NCI-H82 treated with DMSO at 0.1 percent for 48 hours (cell line): ENCODE data around the gene NCOA7.
"Not testable (repeated sequence)": the region's sequence is repeated elsewhere in the genome, so short reads cannot be mapped to it uniquely, and the experiment has no call there.

Experiments used
- DNase-seq: peaks from one replicate; lab custom pipeline; 2025; ENCODE audit not compliant: unreplicated experiment; lab: John Stamatoyannopoulos, UW

NCOA7 gene

DNA sequence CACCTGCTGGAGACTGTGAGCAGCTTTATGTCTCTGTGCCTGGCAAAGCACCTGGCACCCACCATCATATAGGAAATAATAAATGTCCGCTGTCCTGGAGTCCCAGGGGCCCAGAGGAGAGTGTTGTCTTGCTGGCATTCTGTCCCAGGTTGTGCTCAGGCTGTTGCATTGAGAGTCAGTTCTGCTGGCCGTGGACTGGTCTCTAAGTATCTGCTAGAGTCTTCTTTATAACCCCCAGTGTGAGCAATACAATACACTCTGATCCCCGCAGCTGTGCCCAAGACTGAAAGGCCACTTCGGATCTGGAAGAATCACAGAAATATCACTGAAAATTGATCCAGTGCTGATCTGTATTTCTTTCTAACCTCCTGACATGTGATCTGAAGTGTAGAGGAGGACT lies 127.5 kb downstream of the NCOA7 start:
- no peak for DNase-seq

DNA sequence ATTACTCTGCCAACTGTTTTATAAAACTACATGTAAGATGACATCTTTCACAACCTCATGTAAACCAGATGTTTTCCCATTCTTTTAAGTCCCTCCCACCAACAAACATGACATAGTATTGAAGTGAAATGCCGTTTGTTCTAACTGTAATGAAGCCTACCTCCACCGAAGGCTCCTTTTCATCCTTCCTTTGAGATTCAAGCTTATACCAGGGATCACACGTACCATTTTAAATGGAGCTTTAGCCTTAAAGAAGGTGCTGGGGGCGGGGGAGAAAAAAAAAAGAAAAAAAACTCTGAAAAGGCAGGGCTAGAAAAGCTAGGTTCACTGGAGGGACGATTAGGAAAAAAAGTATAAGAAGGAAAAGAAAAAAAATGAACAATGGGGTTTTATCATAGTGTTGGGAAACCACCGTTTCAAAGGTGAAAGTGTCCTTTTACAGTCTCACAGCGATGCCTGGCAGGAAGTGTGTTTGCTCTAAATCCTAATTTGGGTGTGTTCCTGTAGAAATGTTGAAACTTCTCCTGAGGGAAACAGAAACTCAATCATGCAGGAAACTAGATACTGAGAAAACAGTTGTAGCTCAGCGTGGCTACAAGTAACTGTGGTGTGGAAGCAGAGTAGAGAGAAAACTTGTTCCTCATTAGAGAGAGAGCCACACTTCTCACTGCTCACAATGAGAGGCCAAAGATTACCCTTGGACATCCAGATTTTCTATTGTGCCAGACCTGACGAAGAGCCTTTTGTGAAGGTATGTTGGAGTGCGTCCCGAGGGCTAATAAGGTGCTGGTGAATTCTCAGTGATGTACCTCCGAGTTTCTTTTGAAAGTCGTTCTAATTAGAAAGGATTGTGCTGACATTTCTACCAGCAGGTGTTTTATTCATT lies 128.2 kb downstream of the NCOA7 start:
- no peak for DNase-seq

DNA sequence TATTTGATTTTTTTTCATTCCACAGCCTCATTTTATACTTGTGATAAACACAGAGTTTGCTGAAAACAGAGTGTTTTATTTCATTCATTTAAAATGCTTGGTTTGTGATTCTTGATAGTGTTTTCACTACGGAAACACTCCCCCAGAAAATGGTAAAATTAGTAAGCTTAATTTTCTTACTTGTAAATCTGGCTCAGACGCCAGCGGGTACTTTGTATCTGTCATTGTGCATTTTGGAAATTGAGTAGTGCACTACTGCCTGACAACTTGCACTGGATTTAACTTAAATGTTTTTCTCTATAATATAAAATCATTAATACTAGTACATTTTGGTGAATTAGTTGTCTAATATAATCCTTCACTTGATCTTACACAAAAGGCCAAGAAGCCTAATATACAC lies 128.9 kb downstream of the NCOA7 start:
- DNase-seq: no peak

DNA sequence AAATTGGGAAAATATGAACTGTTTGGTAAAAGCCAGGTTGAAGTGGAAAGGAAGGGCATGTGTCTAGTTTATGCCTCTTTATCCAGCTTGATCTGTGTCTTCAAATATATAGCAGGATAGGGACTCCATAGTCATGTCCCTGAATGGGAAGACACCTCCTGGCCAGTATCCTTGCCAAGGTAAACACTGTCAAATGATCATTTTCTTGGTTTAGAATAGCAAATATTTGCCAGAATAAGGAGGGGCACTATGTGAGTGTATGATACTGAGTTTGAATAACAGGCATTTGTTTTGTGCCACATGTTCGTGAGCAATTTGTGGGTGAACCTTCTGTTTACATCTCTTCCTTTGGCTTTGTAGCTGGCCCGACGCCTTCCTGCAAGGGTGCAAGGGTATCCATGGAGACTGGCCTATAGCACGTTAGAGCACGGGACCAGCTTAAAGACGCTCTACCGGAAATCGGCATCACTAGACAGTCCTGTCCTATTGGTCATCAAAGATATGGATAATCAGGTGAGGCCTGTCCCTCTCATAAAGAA lies 131.6 kb downstream of the NCOA7 start:
- DNase-seq: no peak

DNA sequence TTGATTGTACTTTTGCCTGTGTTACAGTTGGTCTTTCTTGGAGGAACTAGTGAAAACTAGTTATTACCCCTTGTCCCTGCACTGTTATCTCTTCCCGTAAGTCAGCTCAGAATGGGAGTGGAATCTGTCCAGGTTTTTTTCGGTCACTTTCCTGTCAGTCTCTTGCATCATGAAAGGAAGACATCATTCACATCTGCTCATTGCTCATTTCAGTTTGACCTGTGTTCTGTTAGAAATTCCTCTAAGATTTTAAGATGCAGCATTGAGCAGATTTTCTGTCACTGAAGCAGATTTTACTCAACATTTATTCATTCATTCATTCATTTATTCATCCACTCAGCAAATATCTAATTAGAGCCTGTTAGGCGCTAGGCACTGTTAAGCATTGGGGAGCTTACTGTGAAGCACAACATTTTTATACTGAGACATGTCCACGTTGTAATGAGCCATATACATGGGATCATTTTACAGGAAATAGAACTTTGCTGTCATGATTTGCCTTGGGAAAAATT lies 132.7 kb downstream of the NCOA7 start:
- DNase-seq: no peak

DNA sequence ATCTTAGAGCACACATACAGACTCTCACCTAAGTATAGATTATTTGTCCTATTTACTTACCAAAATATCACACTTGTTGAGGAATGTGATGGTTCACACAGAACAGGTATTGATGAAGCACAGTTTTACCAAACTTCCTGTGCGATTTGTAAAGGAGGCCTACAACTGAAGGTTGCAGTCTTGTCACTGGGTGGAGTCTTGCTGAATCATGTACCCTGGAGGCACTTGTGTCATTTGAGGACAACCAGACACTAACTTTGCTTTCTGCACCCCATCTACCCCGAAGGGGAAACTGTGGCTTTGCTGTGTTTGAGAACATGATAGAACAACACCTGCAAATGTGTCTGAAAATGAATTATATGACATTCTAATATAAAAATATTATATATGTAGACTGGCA lies 133.4 kb downstream of the NCOA7 start:
- no peak for DNase-seq

DNA sequence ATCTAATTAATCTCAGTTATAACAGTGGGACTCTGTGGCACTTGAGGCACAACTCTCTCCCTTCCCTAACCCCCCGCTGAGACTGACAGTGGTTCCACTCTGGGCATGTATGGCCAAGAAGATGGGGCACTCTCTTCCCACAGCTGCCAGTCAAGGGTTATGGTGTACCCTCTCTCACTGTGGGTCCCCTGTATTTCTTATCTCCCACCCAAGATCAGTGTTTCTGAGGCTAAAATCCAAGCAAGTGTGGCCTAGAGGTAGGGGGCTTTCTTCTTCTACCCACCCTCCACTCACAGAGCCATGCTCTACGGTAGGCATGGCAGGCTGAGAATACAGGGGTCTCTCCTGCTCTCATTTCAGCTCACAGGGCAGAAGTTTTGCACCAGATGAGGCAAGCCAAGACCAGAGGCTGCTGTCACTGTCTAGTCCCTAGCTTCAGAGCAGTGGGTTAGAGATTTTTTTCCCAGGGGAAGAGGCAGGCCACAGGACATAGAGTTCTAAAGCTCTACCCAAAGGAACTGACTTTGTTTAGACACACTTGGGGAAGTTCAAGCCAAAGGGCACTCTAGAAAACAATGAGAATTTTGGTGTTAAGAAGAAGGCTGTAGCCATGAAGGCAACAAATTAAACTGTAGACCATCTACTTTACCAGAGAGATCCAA lies 134.1 kb downstream of the NCOA7 start:
- DNase-seq: no peak

DNA sequence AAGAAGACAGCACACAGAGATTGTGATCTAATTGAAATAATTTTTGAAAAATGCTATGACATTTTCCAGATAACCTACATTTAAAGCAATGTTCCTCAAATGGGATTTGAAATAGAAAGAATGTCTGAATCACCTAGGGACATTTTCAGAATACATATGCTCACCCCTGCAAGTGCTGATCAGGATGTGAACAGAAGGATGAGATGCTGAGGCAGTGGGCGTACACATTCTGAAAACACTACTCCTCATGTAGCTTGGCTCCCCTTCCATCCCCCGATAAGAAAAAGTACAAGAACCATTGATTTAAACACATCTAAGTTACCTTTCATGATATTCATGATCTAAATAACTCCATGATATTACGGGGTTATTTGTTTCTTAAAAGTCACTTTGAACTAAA lies 136.0 kb downstream of the NCOA7 start:
- DNase-seq: no peak

DNA sequence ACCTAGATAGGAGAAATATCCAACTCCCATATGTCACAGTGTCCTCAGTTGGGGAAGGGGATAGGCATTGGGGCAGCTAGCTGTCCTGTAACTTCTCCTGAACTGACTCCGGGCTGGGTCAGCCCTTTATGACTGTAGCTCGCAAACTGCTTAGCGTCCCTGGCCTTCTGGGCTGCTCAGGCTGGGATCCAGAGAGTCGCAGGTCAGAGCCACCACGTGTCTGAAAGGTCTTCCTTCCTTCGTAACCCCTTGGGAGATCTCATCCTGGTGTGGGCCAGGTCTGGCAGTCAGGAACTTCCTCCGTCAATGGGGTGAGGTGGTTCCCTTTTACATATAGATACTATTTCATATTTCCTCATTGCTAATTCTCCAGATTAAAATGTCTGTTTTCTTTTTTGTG lies 137.0 kb downstream of the NCOA7 start:
- no peak for DNase-seq

DNA sequence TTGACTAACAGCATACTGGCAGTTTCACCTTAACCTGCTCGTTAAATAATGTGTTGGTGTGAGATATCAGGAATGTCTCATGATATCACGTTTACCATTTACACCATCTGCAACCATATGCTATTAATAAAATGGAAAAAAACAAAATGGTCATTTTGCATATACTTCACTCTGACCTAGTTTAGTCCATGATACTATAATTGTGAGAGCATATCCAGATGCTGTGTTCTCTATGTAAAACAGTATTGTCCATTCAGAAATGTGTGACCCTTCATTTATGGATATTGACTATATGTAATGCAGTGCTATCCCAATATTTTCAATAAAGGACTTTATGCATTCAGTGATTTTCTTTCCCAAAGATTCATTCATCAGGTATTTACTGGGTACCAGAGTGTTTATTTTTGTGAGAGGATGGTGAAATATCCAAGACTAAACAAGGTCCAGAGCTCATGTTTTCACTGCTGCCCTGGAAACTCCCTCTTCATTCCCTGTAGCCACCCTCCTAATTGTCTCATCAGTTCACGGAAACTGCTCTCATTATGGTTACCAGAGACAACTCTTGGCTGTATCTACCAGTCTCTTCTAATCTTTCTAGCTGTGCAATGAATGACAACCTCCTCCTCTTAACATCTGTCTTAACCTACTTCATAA lies 140.1 kb downstream of the NCOA7 start:
- no peak for DNase-seq

DNA sequence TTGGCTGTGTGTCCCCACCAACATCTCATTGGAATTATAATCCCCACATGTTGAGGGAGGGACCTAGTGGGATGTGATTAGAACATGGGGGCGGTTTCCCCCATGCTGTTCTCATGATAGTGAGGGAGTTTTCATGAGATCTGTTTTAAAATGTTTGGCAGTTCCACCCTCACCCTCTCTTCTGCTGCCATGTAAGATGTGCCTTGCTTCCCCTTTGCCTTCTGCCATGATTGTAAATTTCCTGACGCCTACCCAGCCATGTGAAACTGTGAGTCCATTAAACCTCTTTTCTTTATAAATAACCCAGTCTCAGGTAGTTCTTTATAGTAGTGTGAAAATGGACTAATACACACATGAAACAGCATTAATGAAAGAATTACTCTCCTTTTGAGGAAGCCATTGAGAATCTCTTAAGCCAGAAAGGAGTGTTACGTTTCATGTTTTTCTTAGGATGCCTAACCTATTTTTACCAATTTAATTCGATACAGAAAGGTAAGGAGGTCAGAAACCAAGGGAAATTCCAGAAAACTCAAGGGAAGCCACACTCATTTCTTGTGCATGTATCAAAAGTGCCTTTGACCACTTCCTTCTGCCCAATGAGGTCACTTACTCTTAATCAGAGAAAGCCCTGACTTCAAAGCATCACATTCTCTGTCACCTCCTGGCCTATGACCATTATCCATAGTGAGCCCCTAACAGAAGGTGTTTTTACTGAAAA lies 141.1 kb downstream of the NCOA7 start:
- no peak for DNase-seq

DNA sequence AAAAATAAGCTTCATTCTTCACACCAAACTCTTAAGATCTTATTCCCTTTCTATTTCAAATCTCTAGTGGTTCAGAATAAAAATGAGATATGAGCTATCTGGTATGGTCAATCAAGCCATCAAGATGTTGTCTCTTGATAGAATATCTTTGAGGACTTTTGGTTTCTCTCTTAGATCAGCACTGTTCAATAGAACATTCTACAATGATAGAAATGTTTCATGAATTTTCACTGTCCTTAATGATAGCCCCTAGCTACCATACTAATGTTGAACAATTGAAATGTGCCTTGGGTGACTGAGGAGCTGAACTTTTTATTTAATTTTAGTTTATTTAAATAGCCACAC lies 141.7 kb downstream of the NCOA7 start:
- no peak for DNase-seq

DNA sequence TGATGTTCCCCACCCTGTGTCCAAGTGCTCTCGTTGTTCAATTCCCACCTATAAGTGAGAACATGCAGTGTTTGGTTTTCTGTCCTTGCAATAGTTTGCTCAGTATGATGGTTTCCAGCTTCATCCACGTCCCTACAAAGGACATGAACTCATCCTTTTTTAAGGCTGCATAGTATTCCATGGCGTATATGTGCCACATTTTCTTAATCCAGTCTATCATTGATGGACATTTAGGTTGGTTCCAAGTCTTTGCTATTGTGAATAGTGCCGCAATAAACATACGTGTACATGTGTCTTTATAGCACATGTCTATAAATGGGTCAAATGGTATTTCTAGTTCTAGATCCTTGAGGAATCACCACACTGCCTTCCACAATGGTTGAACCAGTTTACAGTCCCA lies 144.8 kb downstream of the NCOA7 start:
- DNase-seq: not testable (repeated sequence)

DNA sequence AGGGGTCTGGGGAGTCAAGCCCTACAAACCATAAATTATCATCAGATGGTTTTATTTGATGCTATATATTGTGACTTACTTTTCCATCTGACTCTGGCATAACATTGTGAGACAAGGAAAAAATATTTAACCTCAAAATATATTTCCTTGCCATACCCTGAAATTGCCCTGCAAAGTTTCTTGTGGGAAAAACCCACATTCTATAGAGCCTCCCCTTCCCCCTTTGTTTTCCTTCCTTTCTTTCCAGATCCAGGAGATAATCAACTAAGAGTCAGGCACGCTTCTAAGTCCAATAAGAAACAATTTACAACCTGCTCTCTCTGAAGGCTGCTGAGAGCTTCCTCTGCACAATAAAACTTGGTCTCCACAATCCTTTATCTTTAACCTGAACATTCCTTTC lies 148.3 kb downstream of the NCOA7 start:
- DNase-seq: no peak

DNA sequence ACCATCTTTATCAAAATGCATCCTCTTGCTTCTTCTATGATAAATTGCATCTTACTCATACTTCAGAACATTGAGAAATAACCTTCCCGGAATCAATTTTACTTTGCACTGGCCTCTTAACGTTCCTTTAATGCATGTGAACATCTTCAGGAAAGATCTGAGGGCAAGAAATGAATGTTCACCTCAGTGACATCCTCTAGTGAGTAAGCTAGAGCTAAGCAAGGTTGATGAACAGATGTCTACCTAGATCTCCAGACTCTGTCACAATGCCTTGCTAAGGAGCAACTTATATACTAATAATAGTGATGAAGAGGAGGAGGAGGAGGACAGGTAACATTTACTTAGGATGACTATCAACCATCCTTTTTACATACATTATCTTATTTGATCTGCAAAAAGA lies 149.0 kb downstream of the NCOA7 start:
- DNase-seq: no peak

DNA sequence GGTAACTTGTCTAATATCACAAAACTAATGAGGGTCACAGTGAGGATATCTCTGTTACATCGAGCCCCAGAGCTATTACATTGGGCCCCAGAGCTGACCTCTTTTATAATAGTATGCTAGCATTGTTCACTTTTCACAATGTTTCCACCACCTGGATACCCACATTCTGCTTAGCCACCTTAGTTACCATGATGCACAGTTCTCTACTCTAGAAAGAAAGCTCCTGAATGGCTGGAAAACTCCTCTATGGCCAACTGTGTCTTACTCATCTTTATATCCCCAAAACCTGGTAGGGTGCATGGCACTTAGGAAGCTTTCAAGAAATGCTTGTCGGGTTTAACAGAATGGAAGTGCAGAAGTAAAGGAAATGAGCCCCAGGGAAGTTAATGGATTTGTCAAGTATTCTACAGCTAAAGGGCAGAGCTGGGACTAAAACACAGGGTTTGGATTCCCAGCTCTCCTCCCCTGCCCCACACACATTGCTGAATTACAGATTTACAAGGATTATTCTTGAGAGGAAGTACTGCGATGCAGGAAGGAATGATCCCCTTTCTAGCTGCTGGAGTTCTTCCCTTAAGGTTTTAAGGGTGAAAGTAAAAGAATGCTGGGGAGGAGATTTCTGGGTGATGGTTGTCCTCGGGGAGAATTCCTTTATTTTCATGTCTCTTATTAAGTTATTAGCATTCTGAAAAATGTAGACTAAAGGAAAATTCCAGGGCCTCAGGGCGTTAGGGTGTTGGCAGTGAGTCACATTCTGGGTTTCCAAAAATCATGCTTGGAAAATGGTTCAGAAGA lies 149.7 kb downstream of the NCOA7 start:
- no peak for DNase-seq

DNA sequence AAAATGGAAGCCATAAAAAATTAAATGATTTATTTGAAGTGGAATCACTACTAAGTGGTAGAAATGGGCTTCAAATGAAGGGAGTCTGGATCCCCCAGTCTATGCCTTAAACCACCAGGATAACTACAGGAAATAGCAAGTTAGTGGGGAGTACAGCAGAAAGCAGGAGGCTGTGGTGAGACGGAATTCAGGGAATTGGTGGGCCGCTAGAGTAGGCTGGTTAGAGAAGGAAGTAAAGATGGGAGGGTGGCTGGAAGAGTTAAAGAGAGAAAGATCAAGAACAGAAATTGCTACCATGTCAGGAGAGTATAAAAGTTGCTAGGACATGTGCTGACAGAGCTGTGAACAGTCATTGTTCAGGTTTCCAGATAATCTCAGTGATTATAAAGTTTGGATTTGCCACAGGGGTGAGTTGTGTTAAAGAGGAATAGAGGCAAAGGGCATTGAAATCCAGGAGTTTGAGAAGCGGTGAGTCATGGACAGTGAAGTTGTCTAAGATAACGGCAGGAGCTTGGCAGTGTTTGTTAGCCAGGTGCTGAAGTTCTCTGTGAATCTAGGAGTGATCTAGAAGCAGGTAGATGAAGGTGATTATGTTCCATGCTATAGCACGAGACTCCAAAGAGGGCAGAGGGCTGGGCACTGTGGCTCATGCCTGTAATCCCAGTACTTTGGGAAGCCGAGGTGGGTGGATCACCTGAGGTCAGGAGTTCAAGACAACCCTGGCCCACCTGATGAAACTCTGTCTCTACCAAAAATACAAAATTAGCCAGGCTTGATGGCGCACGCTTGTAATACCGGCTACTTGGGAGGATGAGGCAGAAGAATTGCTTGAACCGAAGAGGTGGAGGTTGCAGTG lies 152.1 kb downstream of the NCOA7 start:
- no peak for DNase-seq

DNA sequence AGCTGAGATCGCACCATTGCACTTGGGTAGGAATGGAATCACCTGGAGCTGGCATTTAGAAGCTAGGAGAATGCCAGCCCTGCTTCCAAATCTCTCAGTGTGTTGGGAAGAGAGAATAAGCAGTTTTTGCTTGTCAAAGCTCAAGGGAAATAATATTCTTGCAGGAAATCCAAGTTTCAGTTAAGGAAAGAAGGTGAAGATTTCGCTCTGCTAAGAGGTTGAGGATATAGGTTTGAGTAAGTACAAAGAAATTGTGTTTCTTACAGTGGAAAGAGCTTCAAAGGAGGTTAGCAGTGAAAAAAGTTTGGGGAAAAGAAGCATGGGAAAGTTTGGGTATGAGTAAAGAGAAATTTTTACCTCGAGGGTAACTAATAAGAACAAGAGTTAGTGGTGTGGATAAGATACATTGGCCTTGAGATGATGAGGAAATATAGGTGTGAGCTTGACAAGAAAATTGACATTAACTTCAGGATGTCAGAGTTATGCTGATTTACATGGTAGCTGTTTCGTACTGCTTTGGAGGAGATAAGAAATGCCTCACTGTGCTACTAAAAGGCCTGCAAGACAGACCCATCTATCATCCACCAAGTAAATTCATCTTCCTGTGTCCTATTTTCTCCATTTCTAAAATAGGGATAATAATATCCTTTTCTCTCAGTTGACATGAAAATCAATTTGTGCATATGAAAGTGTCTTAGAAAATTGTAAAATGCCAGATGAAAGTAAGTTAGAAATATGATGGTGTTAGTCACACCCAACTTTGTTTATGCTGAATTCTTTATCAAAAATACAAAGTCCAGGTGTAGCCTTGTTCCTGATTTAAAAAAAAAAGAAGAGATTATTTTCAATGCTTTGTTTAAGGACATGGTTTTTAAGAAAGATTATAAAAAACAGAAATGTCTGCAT lies 153.0 kb downstream of the NCOA7 start:
- DNase-seq: no peak
